IPS-NIHi11 (cell line): Measurements from ENCODE around the gene YBX1.
A peak's percentile ranks its signal among the peaks of the same experiment; 100 is the strongest.

Source experiments
- DNase-seq: peaks from one replicate; pipeline ENCODE4 v3.0.0; 2012; ENCODE audit warnings: mixed read lengths, low spot score

YBX1 gene

DNA sequence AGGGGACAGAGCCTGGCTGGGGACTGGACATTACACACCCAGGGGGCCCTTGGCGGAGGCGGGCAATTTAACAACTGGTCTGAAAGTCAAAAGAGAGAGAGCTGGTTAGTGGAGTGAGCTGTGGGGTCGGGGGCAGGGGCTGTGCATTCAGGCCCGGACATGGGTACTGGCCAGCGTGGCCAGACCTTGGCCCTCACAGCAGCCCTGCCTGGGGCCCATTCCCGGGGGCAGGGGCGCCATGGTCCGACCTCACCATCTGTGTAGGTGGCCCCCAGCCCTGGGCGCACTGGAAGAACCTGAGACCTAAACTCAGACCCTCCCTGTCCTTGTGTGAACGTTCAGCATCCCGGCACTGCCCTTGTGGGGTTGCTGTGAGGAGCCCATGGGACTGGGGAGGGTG lies 52.8 kb downstream of the YBX1 start:
- no peak for DNase-seq

DNA sequence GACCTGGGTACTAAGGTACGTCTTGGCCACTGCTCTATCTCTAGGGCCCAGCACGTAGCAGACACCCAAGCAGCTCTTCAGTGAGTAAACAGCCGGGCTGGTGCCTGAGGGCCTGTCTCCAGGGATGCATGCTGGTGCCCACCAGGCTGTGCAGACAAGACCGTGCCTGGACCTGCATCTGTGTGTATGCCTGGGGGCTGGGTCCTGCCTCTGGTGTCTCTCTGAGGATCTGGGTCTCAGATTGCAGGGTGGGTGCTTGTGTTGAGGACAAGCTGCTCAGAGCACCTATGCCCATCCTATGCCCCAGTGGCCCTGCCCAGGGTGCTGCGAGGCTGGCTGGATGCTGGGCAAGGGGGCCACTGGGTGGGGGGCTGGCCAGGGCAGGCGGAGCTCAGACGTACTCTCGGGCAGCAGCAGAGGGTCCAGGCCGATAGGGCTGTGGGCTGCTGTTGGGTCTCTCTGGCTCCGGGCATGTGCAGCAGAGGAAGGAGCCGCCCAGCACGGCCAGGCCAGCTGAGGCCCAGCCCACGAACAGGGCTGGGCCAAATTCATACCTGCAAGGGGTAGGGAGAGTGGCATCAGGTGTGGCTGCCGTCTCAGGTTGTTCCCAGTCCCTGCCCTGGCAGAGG lies 53.4 kb downstream of the YBX1 start:
- no peak for DNase-seq

DNA sequence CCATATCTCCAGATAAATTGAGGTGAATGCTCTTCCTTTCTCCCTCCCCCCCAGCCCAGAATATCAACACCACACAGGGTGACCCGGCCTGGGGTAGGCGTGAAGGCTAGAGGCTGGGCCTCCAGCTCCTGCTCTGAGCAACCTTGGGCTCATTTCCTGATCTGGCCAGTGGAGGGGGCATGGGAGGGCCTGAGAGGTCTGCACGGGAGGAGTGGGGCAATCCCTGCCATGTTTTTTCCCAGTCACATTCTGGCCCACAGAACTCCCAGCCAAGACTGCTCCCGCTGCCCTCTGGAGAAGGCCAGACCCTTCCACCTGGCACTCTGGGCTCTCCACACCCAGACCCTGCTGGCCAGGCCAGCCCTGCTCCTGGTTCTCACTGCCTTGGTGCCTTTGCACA lies 53.9 kb downstream of the YBX1 start:
- DNase-seq = peak; percentile 67

DNA sequence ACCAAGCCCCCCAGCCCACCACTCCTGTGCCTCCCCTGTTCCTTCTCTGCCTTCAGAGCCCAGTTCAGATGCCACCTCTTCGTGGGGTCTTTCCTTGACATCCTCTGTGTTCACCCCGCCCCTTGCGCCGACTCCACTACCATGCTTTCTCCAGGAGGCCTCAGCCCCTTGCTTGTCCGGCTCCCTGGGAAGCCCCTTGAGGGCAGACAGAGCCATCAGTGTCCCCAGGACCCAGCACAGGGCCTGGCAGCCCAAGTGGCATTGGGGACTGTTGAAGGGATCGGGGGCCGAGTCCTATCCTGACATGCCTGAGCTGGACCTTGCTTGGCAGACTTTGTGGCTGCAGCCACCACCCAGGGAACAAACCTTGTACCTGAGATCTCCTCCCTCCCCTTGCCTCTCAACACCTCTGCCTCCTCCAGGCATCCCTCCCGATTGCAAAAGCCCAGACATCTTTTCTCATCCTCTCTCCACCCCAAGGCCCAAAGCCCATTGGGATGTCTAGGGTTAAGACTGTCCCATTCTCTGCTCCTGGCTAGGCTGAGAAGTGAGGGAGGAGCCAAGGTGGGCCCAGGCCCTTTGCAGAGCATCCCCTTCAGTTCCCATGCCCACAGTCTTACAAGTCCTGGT lies 54.5 kb downstream of the YBX1 start:
- no peak for DNase-seq

DNA sequence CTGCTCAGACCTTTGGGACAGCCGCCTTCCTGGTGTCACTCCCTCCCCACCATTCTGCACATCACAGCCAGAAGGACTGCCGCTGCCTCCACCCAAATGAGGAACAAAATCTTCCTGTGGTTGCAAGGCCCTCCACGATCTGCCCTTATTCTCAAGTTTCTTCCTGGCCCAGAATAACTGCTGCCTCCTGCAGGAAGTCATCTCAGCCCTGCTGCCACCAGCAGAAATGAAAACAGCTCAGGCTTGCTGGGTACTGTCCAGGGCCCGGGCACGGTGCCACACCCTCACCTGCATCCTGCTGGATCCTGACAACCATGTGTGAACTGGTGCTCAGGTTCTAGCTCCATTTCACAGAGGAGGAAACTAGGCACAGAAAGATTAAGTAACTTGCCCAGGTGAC lies 55.0 kb downstream of the YBX1 start:
- no peak for DNase-seq

DNA sequence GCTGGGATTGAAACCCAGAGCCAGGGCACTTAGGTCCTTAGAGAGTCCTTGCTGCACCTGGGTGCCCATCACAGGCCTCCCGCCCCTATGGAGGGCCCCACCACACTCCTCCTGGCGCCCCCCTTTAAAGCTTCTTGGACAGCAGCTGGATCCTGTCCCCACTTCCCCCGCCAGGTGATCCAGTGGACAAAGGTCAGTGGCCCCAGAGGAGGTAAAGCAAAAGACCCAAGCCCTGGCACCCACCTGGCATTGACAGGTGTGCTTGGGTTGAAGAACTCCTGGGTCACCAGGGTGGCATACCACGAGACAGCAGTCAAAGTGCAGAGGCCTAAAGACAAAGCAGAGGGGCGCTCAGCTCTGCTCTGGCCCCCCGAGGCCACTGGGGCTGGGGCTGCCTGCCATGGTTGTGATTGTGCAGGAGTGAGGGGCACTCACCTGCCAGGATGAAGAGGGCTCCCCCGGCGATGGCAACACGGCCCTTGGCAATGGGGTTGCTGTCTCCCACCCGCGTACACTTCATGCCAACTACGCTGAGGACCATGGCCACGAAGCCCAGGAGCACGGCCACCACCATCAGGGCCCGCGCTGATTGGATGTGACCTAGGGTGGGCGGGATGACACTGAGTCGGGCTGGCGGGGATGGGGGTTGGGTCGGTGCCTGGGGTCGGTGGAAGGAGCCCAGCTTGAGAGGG lies 55.9 kb downstream of the YBX1 start:
- DNase-seq = no peak

DNA sequence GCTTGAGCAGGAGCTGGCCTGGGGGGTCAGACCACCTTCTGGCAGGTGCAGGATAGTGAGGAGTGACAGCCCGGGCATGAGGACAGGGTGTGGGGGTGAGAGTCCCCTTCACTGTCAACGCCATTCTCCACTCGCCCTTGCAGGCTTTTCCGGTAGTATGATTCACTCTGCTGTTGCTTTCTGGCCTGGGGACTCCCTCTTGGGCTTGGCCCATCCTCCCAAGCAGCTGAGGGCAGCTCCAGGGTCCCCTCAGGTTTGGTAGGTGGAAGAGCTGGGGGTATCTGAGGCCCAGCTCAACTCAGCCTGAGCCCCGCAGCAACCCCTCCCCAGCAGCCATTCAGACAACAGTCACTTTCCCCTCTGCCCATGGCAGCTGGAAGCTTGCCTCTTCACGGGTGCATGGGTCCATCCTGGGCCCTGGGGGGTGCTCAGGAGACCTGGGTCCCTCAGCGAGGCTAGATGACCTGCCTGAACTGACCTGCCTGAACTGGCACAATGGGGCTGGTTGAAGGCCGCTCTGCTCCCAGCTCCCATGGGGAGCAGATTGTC lies 56.5 kb downstream of the YBX1 start:
- DNase-seq = no peak

DNA sequence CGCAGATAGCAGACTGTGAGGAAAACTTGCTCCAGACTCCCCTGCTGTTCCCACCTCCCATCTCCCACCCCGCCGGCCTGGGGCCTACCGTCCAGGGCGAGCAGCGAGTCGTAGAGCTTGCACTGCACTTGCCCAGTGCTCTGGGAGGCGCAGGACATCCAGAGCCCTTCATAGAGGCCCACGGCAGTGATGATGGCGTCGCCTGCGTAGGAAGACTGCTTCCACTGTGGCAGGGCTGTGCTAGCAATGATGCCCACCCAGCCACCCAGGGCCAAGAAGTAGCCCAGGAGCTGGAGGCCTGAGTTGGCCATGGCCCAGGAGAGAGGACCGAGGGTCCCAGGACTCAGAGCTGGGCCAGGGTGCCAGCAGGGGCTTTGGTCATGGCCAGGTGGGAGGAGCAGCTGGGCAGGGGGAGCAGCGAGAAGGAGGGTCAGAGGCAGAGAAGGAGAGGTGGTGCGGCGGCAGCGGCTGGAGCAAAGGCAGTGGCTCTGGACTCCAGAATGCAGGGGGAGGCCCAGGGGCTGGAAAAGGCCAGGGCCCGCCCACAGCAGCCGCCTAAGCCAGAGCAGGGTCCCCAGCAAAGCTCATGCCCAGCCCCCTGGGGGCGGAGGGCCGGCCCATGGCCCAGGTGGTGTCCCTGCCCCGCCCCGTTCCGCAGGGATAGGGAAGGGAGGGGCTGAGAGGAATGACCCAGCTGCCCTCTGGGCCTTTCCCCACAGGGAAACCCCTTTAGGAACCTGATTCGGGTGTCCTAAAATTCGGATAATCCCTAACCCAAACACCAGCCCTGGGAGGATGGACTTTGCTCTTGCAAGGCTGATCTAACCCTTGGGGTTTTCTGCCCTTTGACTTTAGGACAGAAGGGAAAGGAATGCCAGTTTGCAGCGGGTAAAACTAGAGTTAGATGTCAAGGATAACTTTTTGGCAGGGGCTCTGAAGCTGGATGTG lies 57.8 kb downstream of the YBX1 start, which contains the start of gene CLDN19:
TSS of gene CLDN19 (minus strand) at position 484 of the 948 bp plus-strand sequence. CDS start at position 311, 173 bp downstream.
- DNase-seq = peak; percentile 96

DNA sequence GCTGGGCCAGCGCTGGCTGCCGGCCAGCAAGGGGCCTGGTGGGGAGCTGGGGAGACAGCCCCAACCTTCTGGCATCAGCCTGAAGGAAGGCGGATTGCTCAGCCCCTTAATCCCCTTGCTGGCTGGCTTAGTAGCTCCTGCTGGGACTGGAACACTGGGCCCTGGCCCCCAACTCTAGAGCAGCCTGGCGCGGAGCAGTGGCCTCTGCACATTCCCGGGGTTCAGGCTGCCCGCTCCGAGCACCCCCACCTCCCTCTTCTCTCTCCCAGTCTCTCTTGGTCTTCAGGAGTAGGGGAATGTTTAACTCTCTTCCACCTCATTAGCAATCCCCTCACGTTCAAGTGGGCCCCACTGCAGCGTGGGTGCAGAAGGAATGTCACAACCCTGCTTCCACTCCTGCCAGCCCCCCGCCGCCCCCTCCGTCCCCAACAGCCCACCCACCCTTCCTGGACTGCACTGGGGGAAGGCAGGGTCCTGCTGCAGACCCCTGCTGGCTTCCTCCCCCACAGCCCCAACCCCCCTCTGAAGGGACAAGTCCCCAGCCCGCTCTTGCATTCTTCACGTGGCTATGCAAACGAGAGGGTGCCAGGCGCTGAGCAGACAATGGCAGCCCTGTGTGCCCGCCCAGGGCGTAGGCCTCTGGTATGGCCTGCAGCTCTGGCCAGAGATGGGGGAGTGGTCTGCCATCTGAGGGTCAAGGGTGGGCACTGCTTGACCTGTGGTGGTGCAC lies 58.8 kb downstream of the YBX1 start:
- DNase-seq = peak; percentile 46

DNA sequence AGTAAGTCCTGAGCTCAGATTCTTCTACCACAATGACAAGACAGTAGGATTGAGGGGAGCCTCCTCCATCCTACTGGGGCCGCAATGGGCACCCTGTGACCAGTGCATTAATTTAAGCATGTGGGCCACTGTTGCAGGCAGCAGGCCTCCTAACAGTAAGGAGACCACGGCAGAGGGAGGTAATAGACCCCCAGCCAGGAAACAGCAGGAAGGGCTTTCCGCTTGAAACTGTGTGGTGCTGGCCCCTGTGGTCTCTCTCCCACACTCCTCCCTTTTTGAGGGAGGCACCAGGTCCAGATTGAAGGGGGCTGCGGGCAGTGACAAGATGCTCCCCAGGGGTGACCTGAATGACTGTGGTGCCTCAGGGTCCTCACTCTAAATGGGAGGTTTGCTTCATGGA lies 59.5 kb downstream of the YBX1 start:
- DNase-seq = no peak

DNA sequence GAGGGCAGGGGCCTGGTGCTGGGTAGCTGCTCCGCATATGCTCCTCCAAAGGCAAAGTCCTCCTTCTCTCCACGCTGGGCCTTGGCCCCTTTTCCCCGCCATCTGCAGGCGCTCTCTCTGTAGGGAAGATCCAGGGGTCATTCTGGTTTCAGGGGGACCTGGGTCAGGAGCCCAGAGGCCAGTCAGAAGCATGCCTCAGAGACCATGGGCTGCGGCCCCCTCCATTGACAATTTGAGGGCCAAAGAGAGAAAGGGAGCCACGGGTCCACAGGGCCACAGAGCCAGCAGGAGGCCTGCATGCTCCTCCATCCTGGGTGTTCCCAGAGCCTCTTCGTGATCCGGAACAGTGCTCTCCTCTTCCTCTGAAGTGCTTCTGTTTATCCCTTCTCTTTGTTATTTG lies 59.9 kb downstream of the YBX1 start:
- DNase-seq = no peak

DNA sequence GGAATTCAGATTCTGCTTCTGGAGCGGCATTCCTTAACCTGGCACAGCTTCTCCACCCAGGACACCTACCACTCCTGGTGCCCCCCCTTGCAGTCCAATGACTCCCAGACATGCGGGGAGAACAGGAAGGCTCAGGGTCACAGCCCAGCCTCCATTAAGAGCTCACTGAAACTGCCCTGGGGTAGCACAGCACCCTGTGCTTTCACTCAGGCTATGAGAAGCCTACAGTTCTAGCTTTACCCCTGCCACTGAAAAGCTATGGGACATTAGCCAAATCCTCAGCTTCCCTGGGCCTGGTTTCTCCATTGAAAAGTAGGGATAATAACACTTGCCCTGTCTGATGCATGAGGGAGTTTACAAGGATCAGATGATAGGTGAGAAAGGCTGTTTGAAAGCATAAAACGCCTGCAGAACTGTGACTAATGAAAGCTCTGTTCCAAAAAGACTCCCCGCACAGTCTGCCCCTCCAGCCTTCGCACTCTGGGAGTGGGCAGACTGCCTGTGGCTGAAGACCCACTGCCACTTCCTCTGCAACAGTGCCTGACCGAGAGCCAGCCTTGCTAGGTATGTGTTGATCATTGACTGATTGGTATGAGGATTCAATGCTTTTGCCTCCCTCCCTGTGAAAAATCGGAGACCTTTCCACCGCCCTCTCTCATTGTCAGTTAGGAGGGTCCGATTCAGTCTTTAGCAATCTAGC lies 60.5 kb downstream of the YBX1 start:
- DNase-seq = no peak

DNA sequence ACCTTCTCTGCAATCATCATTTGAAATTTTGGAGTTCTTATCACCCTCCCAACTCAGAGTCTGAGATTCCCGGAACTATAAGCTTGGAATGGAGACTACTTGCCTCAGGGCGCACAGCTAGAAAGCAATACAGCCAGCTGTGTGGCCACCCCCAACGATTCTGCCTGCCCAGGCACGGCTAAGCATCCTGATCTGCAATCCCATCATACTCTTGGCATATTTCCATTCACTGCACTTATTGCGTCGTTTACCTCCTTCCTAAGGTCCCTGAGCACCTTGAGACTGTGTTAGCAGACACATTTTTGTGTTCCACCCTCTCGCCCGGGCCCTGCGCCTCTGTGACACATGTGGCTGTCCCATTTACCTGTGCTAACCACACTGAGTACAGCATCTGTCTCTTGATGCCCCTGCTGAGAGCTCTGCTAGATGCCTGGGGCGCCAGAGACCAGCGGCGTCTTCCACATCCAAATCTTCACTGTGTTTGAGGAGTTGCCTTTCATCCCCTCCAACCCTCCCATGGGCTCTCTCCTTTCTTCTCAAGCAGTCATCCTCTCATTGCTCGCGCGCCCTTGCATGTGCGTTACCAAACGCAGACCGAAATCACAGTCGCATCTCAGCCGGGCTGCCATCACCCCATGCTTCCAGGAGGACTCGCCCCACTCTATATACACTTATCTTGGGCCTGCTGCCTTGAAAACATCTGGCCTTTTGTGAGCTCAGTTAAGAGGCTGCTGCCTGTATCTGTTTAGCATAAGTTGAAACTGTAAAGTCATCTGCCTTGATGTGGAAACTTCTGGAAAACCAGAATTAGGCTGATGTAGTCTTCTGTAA lies 61.3 kb downstream of the YBX1 start:
- no peak for DNase-seq

DNA sequence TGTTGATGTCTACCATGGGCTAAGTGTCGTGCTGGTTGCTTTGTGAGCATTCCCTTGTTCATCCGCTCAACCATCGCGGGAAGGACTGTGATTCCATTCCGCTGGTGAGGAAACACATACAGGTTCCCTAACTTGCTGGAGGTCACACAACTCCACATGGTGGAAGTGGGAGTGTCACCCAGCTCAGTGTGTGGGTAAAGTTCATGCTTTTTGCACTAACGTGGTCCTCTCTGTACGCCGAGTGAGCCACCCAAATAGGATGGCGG lies 61.9 kb downstream of the YBX1 start:
- no peak for DNase-seq

DNA sequence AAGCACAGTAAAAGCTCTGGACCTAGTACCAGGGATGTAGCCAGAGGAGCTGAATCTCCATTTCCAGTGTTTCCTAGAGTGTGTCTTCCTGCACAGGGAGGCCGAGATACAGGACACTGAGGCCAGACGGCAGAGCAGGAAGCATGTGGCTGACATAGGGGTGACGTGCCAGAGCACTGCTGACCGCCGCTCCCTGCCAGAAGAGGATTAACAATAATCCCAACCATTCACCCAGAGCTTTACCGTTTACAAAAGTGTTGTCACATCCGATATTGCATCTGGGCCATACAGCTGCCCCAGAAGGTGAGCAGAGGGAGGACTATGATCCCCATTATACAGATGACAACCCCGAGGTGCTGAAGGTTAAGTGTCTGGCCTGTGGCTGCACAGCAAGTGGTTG lies 63.6 kb downstream of the YBX1 start:
- DNase-seq = no peak

DNA sequence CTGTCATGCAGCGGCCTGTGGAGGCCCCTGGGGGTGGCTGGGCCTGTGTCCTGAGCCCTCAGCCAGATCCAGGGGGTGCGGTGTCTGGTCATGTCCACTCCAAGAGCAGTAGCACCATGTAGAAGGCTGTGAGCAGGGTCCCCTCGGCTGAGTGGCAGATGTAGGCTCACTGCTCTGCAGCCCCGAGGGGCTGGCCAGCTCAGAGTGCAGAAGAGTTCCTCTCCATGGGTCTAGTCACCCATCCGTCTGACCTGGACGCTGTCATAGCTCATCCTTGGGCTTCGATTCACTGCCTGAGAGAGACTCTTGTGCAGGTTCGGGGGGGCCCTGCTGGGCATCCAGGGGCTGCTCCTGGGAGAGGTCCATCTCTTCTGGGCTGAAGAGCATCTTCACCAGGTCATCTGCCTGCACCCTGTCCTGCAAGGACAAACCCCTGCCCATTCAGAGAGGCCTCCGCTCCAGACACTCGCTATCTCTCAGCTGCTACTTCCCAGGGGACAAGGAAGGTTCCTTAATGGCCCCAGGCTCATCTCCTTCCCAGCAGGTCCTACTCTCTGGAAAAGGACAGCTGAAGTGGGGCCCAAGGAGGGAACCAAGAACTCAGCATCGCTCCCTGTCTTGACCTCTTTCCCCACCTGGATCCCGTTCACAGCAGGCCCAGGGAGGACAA lies 64.4 kb downstream of the YBX1 start:
- no peak for DNase-seq

DNA sequence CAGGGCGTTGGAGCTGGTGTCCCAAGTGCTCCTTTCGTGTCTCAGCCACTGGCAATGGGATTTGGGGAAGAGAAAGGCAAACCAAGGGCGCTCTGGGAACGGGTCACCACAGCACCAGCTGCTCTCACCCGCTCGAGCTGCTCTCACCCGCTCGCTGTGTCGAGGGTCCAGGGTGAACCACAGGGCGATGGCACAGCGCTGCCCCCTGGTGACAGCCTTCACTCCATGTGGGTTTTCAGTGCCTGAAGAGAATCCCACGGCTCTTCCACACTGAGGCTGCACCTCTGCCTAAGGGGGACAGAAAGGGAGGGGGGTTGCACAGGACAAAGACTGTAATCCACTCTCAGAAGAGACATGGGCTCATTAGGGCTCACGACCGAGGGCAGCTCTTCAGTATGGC lies 64.9 kb downstream of the YBX1 start:
- peak; percentile 73 for DNase-seq

DNA sequence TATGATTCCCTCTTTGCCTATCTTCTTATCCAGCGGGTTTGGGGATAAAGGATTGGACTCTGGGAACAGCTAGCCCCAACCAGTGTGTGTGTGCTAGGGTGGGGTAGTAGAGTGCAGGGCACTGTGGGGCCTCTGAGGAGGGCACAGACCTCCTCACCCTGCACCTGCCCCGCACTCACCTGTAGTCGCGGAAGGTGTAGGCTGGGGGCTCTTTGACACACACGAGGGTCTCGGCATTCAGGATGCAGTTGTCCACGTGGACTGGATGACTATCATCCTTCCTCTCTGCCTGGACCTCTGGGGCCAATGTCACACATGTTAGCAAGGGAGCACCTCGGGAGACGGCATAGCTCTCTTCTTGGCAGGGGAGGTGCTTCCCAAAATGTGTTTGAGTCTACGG lies 65.8 kb downstream of the YBX1 start:
- DNase-seq = no peak
